GM18517 (cell line): ENCODE data around the gene SPTBN4.
"Not testable (repeated sequence)": the region's sequence is repeated elsewhere in the genome, so short reads cannot be mapped to it uniquely, and the experiment has no call there.

Source experiments
- ATAC-seq: cut with Tn5 transposase; IDR thresholded peaks from one replicate; pipeline ENCODE4 v1.9.1; 2021; ENCODE audit warnings: mild to moderate bottlenecking, moderate library complexity; ENCODE audit not compliant: unreplicated experiment

Gene SPTBN4

DNA sequence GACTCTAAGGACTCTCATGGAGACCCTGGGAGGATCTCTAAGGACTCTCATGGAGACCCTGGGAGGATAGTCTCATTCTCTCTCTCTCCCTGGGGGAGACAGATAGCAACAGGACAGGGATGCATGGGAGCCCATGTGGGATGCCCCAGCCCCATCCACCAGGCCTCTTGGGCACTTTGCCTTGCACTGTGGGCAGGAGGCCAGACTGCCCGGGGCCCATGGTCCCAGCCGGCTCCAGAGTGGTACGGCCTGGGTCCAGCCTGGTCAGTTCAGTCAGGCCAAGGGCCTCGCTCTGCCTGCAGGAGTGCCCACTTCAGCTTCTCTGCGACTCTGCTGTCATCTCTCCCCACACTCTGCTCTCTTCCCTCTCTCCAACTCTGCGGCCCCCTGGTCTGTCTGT, 61.3 kb downstream of the SPTBN4 start:
- no peak for ATAC-seq

DNA sequence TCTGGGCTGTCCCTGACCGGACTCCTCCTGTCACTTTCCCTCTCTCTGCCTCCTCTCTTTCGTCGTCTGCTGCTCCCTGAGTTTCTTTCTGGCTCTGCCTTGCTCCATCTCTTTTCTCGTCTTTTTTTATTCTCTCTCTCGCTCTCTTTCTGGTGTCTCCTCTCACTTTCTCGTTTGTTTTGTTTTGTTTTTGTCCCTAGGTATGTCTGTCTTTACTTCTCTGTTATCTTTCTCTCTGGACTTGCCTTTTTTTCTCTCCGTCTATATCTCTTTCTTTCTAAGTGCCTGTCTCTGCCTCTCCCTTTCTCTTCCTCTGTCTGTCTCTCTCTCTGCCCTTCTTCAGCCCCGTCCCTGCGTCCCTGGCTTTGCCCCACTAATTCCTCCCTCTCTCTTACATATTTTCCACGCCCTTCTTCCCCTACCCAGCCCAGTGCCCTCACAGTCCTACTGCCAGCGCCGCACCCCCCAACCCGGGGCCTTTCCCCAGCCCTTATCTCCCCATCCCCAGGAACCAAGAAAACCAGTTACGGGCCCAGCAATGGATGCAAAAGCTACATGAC, 61.8 kb downstream of the SPTBN4 start:
- no peak for ATAC-seq

DNA sequence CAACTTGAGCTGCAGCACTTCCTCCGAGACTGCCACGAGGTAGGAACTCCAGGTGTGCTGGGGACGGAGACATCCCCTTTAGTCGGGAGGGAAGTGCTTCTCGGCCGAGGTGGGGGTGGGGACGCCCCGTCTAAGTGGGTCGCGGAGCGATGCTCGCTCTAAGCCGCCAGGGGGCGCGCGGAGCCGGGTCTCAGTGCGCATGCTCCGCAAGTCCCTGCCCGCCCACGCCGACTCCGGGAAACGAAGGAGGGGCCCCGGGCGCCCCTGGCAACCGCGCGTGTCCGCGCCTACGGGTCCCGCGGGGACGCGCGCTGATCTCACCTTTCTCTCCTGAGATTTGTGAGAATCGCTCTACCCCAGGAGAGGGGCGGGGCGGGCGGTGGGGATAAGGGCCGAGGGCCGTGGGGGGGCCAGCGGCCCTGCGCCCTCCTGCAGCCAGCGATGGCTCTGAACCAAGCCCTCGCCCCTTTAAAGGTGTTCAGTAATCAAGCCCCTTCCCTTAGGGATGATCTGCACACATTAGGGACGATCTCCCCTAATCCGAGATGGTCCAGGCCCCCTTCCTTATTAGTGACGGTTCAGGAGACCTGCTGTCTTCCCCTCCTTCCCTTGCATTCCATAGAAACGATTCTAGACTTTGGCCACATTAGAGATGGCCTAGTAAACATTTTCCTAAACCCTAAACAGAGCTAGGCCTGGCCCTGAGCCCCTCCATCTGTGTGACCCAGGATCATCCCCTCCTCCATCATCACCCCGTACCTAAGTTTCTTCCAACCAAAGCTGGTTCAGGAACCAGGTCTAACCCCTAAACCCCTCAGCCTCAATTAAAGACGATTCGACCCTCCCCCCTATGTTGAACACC, 62.5 kb downstream of the SPTBN4 start:
- ATAC-seq = no peak

DNA sequence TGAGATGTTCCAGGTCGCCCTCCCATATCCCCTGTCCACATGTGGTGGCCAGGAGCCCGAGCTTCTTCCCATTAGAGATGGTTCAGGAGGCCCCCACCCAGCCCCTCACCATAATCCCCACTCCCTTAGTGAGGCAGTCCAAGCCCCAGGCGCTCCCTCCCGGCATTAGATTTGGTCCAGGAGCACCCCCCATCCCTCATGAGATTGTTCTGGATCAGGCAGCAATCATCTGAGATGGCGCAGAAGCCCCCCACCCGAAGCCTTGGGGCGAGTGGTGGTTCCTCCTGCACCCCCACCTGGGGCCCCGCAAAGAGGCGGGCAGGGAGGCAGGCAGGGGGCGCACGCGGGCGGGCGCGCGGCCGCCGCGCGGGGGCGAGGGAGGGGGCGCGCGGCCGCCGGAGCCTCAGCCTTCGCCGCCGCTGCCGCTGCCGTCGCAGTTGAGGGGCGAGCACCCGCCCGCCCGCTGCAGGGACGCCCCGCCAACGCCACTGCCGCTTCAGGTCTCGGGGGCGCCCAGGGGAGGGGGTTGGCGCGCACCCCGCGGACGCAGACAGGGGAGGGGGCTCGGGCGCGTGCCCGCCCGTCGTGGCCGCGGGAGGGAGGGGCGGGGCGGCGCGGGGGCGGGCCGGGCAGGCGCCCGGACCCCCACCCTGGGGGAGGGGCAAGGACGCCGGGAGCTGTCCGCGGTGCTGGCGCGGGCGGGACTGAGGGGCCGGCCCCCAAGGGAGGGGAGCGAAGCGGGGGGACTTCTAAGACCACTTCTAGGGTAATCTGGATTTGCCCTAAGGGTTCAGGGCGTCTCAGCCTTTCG, 63.5 kb downstream of the SPTBN4 start:
- no peak for ATAC-seq

DNA sequence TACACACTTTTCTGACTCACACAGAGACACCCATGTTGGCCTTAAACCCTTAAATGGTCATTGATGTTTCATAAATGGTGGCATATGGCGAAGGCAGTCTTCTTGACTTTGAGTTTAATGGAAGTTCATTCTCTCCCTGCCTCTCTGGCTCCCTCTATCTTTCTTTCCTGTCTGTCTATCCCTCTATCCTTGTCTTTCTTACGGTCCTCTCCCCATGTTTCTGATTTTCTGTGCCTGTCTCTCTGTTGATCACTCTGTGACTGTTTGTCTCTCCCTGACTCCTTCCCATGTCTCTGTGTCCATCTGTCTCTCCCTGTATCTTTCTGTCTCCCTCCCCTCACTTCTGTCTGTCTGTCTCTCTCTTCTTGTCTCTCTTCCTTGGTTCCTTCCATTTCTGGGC, 66.7 kb downstream of the SPTBN4 start:
- no peak for ATAC-seq

- ATAC-seq = no peak
Measured at GRCh38 chr19:40534148-40534547, 67.3 kb downstream of the SPTBN4 start.

GRCh38 chr19:40539070-40539469, 72.3 kb downstream of the SPTBN4 start:
- no peak for ATAC-seq

DNA sequence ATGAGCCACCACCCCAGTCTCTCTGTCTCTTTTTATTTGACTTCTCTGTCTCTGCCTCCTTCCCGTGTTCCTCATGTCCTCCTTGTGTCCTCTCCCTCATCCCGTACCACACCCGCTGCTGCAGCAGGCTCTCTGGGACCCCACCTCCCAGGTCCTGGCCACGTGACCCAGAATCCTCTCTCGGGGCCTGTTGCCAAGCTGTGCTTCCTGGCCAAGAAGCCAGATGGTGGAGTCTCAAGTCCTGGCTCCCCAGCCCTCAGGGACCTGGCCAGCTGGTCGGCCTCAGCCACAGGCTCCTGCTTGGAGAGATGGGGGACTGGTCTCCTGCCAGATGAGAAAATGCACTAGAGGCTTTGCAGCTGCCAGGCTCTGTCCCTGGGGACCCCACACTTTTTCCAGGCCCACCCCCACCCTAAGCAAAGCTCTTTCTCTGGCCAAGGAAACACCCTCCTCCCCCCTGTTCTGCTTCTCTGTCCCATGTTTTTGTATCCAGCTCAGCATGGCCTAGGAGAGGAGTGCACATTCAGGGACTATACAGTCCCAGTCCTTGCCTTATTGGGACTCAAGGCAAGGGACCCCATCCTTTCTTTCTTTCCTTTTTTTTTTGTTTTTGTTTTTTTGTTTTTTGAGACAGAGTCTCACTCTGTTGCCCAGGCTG, 75.5 kb downstream of the SPTBN4 start:
- no peak for ATAC-seq

DNA sequence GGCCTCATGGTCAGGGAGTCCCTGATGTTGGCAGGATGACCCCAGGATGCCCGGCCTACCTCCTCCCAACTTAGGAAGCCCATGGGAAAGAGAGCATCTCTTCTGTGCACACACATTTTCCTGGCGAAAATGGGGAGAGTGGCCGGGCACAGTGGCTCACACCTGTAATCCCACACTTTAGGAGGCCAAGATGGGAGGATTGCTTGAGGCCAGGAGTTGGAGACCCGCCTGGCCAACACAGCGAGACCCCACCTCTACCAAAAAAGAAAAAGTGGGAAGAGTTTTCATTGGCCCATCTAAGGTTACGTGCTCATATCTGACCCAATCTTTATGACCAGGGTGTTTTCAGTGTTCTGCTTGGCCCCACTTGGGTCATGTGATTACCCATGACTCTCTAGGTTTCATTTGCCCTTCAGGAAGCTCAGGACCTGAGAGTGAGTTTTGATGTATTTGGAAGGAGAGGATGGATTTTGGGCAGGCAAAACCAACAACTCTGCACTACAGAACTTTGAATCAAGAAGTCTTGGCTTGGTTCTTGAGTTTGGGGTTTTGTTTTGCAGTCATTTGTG, 76.3 kb downstream of the SPTBN4 start:
- ATAC-seq = no peak

GRCh38 chr19:40546153-40546841, 79.5 kb downstream of the SPTBN4 start:
- not testable (repeated sequence) for ATAC-seq

DNA sequence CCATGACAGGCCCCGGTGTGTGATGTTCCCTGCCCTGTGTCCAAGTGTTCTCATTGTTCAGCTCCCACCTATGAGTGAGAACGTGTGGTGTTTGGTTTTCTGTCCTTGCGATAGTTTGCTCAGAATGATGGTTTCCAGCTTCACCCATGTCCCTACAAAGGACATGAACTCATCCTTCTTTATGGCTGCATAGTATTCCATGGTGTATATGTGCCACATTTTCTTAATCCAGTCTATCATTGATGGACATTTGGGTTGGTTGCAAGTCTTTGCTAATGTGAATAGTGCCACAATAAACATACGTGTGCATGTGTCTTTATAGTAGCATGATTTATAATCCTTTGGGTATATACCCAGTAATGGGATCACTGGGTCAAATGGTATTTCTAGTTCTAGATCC, 80.4 kb downstream of the SPTBN4 start:
- not testable (repeated sequence) for ATAC-seq

DNA sequence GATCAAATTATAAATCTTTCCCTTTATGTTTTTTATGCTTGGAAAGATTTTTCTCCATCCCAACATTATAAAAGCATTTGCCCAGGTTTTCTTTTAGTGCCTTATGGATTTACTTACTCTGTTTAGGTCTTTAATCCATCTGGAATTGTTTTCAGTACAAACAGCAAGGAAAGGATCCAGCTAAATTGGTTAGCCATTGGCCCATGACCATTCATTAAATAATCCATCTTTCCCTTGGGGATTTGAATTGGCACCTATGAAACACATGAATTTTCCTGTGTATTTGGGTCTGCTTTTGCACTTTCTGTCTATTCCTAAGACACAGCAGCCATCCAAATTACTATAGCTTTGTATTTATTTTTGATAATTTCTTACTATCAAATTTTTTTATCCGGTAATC, 81.0 kb downstream of the SPTBN4 start:
- no peak for ATAC-seq

DNA sequence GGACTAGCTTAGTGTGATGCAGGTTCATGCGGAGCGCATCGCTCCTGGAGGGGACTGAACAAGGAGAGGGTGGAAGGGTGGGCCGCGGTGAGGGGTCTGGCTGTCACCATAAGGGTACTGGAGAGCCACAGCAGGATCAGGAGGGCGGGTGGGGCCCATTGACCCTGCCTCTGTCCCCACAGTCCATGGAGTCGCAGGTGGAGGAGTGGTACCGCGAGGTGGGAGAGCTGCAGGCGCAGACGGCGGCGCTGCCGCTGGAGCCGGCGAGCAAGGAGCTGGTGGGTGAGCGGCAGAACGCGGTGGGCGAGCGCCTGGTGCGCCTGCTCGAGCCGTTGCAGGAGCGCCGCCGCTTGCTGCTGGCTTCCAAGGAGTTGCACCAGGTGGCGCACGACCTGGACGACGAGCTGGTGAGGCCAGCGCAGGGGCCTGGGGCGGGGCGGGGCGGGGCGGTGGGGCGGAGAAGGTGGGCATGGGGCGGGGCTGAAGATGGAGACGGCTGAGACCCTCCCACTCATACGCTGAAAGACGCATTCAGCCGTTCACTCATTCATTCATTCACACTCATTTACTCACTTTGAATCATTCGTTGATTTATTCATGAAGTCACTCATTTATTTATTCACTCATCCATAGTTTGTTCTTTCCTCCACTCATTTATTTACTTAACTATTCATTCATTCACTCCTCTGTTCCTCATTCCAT, 82.4 kb downstream of the SPTBN4 start:
- no peak for ATAC-seq

GRCh38 chr19:40550951-40551350, 84.2 kb downstream of the SPTBN4 start:
- no peak for ATAC-seq

DNA sequence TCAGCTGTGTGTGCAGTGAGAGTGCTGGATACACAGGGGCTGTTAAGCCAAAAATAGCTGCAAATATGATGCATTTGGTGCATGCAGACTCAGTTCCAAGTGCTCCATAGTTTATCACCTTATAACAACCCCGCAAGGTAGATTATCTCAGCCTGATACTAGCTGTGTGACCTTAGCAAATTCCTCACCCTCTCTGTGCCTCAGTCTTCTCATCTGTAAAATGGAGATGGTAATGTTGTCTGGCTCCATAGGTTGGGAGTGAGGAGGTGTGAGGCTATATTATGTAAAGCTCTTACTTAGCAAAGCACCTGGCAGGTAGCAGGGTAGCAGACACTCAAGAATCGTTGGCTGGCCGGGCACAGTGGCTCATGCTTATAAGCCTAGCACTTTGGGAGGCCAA, 86.0 kb downstream of the SPTBN4 start:
- no peak for ATAC-seq

GRCh38 chr19:40553885-40554857, 87.4 kb downstream of the SPTBN4 start:
- ATAC-seq = no peak

GRCh38 chr19:40555978-40556689, 89.3 kb downstream of the SPTBN4 start:
- ATAC-seq = no peak

DNA sequence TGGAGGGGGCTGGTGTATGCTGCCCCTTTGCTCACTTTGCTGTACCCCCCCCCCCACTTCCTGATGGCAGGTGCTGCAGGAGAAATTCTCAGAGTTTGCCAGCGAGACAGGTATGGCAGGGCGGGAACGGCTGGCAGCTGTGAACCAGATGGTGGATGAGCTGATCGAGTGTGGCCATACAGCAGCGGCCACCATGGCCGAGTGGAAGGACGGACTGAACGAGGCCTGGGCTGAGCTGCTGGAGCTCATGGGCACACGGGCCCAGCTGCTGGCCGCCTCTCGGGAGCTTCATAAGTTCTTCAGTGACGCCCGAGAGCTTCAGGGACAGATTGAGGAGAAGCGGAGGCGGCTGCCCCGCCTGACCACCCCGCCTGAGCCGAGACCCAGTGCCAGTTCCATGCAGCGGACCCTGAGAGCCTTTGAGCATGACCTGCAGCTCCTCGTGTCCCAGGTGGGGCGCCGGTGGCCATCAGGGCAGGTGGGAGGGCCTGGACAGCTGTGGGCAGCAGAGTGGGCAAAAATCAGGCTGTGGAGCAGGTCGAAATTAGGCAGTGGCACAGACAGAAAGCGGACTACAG, 90.2 kb downstream of the SPTBN4 start:
- ATAC-seq = no peak
